Omental fat pad (tissue), 4 donors: ENCODE results near the gene TXNDC2. TPM values are rescaled to one million over a fixed set of nuclear protein-coding genes. Genes with fewer than 3 reads are reported as not detected.

ENCODE experiments used
- ATAC-seq: fragments of 150-250 bp; one replicate; pipeline ENCODE4 v1.9.1; 2016; ENCODE audit warnings: mild to moderate bottlenecking, moderate library complexity; ENCODE audit not compliant: low FRiP score
- DNase-seq: peaks from one replicate; pipeline ENCODE4 v3.0.0-alpha.2; 2019; ENCODE audit warnings: low spot score
- CTCF ChIP-seq, 3 donors: fragments of 450-650 bp; IDR thresholded peaks; one replicate each; pipeline ENCODE4 v1.5.1; 2016 to 2017; ENCODE audit warnings: antibody characterized with exemption in 3 of 3, mild to moderate bottlenecking in 3 of 3, moderate library complexity in 2 of 3
- total RNA-seq, 4 donors: library from RNA; depleted of rRNA; stranded (reverse); fragments of >200 nt; gene quantifications; one replicate each; pipeline ENCODE4 v1.1.0, GENCODE V29; 2016

The TXNDC2 gene
- under 1 TPM in 2 of 4 donors, not detected in 2; 0.24 to 0.44 TPM for total RNA-seq

DNA sequence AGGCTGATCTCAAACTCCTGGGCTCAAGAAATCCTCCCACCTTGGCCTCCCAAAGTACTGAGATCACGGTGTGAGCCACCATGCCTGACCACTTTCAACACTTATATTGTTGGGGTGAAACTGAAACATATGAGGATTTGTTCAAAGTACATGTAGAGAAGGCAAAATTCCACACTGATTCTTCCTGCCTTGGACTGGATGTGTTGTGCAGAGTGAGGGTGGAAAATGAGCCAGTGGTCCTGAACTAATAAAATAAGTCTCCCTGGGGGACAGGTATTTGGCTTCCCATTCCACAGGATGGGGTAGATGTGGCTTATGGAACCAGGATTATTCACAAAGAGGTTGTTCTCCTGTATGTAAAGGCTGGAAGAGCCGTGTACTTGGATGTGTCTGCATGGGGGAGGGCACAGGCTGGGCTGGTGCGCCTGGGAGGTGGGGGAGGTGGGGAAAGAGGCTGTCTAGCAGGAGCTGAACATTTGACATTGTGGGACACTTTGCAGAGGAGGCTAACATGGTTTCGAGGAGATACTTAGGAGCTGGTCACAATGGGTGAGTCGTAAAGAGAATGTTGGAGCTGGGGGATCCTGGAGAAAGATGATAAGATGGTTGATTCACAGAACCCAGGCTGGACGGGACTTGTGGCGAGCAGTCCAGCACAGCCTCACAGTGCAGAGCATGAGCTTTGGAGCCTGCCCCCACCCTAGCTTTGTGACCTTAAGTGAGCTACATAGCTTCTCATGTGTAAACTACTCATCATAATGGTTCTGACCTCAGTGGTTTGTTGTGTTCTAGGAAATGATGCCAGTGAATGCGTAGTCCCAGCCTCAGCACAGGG lies at the start of gene TXNDC2:
TSS of gene TXNDC2 (plus strand) at position 804 of the 835 bp plus-strand sequence. CDS start 708 bp downstream, outside the sequence.
- ATAC-seq (no peak), DNase-seq (no peak)
- TF ChIP-seq CTCF (IDR thresholded peaks at IDR 0.05): no peak

GRCh38 chr18:9838144-9838877 lies 47.5 kb upstream of the TXNDC2 start:
- no peak for TF ChIP-seq CTCF (IDR thresholded peaks at IDR 0.05)
- ATAC-seq: peak; percentile 63
- DNase-seq: no peak

GRCh38 chr18:9839211-9839610 lies 46.6 kb upstream of the TXNDC2 start:
- ATAC-seq: no peak
- DNase-seq: no peak
- no peak for TF ChIP-seq CTCF (IDR thresholded peaks at IDR 0.05)

DNA sequence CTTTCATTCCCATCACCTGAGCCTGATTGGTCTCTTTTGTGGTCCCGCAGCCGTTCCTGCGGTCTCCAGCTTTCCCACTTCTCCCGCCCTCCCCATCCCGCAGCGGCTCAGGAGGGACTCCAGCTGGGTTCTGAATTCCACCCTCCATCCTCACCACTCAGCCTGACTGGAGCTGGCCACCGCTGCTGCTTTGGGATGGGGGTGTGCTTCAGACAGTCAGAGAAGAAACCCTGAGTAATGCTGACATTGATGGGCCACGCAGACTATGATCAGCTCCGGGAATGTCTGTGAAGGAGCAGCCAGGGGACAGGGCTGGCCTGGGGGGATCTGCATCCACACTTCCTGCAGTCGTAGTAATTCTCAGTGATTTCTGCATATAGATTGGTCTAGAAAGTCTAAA lies 45.9 kb upstream of the TXNDC2 start:
- DNase-seq (no peak), ATAC-seq (no peak)
- TF ChIP-seq CTCF (IDR thresholded peaks at IDR 0.05): no peak

GRCh38 chr18:9841752-9842151 lies 44.0 kb upstream of the TXNDC2 start:
- no peak for ATAC-seq
- TF ChIP-seq CTCF (IDR thresholded peaks at IDR 0.05): no peak
- no peak for DNase-seq

DNA sequence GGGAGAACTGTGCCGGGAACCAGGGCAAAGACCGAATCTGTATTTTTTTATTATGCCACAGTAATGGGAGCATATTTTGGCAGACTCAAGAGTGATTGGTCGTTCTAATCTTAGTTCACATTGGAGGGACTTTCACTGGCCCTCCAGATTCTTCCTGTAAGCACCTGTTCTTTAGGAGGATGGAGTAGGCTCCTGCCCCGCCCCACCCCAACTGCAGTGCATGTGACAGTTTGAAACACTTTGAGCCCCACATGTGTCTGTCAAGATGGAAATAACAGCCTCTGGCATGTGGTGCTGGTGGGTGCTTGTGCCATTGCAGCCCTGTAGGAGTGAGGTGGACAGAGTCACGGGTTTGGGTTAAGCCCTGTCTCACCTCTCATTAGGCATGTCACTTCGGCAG lies 43.3 kb upstream of the TXNDC2 start:
- DNase-seq: no peak
- ATAC-seq: no peak
- no peak for TF ChIP-seq CTCF (IDR thresholded peaks at IDR 0.05)
